Measurements from ENCODE around the gene CDH4.

Gene CDH4

GRCh38 chr20:61543931-61544745, 292.1 kb downstream of the CDH4 start:
- DNase-seq, result no peak

- no peak for DNase-seq
These were observed 293.1 kb downstream of the CDH4 start for GRCh38 chr20:61544910-61545889.

- DNase-seq, result no peak
These were observed 294.6 kb downstream of the CDH4 start for GRCh38 chr20:61546641-61547040.

GRCh38 chr20:61548069-61548468, 296.0 kb downstream of the CDH4 start:
- no peak for DNase-seq

- DNase-seq, result no peak
These were observed 297.8 kb downstream of the CDH4 start for GRCh38 chr20:61549865-61550264.

- DNase-seq, result no peak
These were observed 299.3 kb downstream of the CDH4 start for GRCh38 chr20:61551401-61551800.

- no peak for DNase-seq
These were observed 302.6 kb downstream of the CDH4 start for GRCh38 chr20:61554617-61555016.

GRCh38 chr20:61555566-61555965, 303.5 kb downstream of the CDH4 start:
- DNase-seq, result no peak

- no peak for DNase-seq
These were observed 304.1 kb downstream of the CDH4 start for GRCh38 chr20:61556111-61556510.

GRCh38 chr20:61556673-61557072, 304.6 kb downstream of the CDH4 start:
- DNase-seq, result no peak

- no peak for DNase-seq
These were observed 305.6 kb downstream of the CDH4 start for GRCh38 chr20:61557621-61558020.

GRCh38 chr20:61558726-61559125, 306.7 kb downstream of the CDH4 start:
- no peak for DNase-seq

- DNase-seq, result no peak
These were observed 307.8 kb downstream of the CDH4 start for GRCh38 chr20:61559706-61560315.

- DNase-seq, result no peak
These were observed 308.3 kb downstream of the CDH4 start for GRCh38 chr20:61560361-61560853.

- no peak for DNase-seq
These were observed 309.2 kb downstream of the CDH4 start for GRCh38 chr20:61561111-61561830.

- DNase-seq, result no peak
These were observed 310.4 kb downstream of the CDH4 start for GRCh38 chr20:61562491-61562890.

GRCh38 chr20:61562897-61563504, 310.9 kb downstream of the CDH4 start:
- no peak for DNase-seq

GRCh38 chr20:61564628-61565027, 312.6 kb downstream of the CDH4 start:
- DNase-seq, result no peak

- no peak for DNase-seq
These were observed 313.7 kb downstream of the CDH4 start for GRCh38 chr20:61565791-61566190.

GRCh38 chr20:61566691-61567090, 314.6 kb downstream of the CDH4 start:
- no peak for DNase-seq

- DNase-seq, result no peak
These were observed 315.1 kb downstream of the CDH4 start for GRCh38 chr20:61567204-61567603.

- no peak for DNase-seq
These were observed 317.8 kb downstream of the CDH4 start for GRCh38 chr20:61569825-61570224.

All from right hindlimb (tissue), 1 donor.